H7 (cell line): ENCODE measurements around the gene USP2. TPM values are rescaled to one million over a fixed set of nuclear protein-coding genes. Genes with fewer than 3 reads are reported as not detected.

ENCODE experiments used
- DNase-seq: peaks from one replicate; pipeline ENCODE4 v3.0.0; 2012
- H3K27me3 ChIP-seq: 2 replicates; pipeline ENCODE4 v1.6.0; 2011; ENCODE audit warnings: mild to moderate bottlenecking, low read length; ENCODE audit not compliant: control insufficient read depth, insufficient read depth
- H3K36me3 ChIP-seq: replicated peaks from 2 replicates; pipeline ENCODE4 v1.5.1; 2011; ENCODE audit warnings: low read length; ENCODE audit not compliant: control insufficient read depth, insufficient read depth
- H3K4me3 ChIP-seq: 2 replicates; pipeline ENCODE4 v1.5.1; 2011; ENCODE audit warnings: low read depth, mild to moderate bottlenecking, control low read depth, low read length, moderate library complexity; ENCODE audit not compliant: insufficient read depth
- total RNA-seq: library from RNA; depleted of rRNA; stranded (reverse); fragments of >200 nt; shearing (Covaris generic); gene quantifications from 2 replicates; pipeline ENCODE4 v1.2.3, GENCODE V29; 2014

USP2 gene
- total RNA-seq, 1 experiment from 2014 or later: 2.8 TPM

DNA sequence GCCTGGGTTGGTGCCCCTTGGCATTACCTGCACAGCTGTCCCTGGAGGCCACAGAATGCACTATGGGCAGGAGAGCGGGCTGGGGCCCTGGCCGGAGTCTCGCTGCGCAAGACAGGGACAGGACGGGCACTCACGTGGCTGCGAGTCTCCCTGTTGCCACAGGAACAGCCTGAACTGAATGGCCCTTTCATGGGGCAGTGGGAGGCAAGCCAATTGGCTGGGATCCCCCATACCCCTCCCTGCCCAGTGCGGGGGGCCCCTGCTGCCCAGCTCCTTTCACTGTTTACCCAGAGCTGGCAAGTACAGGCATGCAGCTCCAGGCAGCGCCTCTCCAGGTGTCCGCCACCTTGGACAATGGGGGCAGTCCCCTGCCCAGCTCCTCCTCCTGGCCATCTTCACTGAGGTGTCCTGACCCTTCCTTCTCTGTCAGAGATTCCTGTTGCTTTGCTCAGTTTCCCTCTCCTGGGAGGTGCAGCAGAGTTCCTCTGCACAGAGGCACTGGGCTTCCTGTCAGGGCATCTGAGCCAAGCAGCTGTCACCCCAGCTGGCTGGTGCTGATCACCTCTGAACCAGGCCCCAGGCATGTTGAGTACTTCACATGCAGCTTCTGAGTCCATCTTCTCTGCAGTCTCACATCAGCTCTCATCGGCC lies 5.2 kb downstream of the USP2 start:
- Histone ChIP-seq H3K4me3 (no peak overlapping the region), H3K27me3 (peaks cover 16% of the 10 kb centered on the region), H3K36me3 (no peaks in the 10 kb centered on the region)
- peak; percentile 59 for DNase-seq

DNA sequence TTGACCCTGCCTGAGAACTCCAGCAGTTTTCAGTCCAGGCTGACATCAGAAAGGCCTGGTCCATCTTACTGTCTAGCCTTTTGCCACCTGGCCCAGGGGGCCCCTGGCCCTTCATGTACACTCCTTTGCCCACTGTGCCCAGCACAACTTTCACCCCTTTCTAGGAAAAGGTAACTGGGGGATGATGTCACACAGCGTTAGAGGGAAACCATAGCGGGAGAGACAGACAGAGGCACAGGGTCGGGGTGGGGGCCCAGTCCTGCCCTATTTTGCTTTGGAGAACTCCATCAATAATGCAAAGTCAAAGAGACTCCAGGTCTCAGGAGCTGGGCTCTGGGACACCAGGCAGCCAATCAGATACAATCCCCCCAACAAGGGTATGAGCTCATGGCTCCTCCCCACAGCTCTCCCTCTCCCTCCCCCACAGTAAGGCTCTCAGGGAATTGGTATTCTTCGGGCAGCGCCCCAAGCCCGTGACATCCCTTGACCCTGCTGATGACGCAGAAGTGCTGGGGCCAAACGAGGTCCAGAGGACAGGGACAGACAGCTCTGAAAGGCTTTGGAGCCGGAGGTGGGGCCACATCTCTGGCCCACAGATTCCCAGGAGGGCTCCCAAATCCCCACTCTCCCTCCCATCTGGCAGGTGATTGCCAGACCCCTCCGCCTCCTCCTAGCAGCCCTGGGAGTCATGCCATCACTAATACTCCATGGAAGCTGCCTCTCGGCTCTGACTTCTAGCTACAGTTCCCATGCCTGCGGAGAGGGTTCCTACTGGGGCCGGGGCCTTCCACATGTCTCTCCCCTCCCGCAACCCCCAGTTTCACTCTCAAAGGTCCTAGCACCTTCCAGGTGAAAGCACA lies 5.9 kb downstream of the USP2 start:
- peak; percentile 74 for DNase-seq
- Histone ChIP-seq H3K36me3 (no peaks in the 10 kb centered on the region), H3K27me3 (peaks cover 8% of the 10 kb centered on the region), H3K4me3 (no peak overlapping the region)

DNA sequence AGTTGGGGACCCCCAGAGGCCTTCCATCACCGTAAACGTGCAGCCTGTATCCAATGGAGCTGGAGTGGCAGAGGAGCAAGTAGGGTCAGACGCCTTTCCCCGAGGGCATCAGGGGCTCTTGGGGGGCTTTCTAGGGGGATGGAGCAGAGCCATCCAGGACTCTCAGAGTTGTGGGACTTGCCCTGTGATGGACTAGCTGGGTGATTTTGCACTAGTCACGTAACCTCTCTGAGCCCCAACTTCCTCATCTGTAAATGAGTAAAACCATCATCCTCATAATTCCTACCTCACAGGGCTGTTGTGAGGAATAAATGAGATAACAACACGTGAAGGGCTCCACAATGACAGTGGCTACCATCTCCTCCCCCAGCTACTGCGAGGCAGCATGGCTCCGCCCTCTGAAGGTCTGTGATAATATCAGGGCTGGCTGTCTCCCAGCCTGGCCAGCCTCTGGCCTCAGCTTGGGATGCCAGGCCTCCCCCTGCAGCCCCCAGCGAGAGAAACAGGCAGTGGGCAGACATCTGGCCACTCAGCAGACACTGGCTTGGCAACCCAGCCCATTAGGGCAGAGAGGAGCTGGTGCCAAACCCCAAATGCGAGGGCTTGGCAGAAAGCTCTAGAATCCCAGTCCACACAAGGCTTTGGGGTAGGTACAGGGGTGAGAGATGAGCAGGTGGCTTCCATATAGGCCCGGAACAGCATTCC lies 6.7 kb downstream of the USP2 start:
- H3K27me3 ChIP-seq: peaks cover 2% of the 10 kb centered on the region; the same call in 1 of the 2 replicates
- H3K4me3 ChIP-seq: no peak overlapping the region
- no peaks in the 10 kb centered on the region for H3K36me3 ChIP-seq
- peak; percentile 28 for DNase-seq

- peak; percentile 90 for DNase-seq
- Histone ChIP-seq H3K27me3 (no peaks in the 10 kb centered on the region), H3K4me3 (no peak overlapping the region), H3K36me3 (no peaks in the 10 kb centered on the region)
Observed at GRCh38 chr11:119373921-119374631, 7.4 kb downstream of the USP2 start.

DNA sequence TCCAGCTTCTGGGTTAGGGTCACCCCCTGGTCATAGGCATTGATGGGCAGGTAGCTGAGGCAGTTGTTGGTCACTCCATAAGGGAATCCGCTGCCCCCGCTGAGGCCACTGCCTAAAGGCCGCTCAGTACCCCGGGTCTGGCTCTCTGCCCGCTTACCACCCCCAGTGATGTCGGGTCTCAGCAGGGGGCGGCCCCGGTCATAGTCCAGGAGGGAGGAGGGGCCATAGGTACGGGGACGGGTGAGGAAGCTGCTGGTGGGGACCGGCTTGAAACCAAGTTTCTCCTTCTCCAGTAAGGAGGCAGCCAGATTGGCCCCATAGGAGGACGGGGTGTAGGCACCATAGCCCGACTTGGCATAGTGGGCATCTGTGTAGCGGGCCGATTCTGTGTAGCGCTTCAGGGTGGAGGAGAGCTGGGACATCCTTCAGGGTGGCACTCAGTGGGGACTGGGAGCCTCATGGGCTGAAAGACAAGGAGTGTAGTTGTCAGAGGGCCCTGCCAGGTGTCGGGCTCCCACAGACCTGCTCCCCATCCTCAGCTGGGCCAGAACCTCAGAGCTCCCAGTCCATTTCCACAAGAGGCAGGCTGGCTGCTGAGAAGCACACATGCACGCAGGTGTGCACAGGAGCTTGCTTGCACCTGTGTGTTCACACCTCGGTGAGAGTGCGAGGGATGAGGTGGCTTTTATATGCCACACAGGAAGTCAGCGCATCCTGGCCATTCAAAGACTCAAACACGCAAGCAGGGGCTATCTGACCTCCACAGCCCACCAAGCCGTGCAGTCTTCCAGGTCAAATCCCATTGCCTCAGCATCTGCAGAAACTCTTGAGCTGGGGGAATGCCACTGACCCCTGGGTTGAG lies 8.2 kb downstream of the USP2 start:
- H3K36me3 ChIP-seq: no peaks in the 10 kb centered on the region
- no peak for DNase-seq
- H3K4me3 ChIP-seq: no peak overlapping the region
- H3K27me3 ChIP-seq: no peaks in the 10 kb centered on the region

DNA sequence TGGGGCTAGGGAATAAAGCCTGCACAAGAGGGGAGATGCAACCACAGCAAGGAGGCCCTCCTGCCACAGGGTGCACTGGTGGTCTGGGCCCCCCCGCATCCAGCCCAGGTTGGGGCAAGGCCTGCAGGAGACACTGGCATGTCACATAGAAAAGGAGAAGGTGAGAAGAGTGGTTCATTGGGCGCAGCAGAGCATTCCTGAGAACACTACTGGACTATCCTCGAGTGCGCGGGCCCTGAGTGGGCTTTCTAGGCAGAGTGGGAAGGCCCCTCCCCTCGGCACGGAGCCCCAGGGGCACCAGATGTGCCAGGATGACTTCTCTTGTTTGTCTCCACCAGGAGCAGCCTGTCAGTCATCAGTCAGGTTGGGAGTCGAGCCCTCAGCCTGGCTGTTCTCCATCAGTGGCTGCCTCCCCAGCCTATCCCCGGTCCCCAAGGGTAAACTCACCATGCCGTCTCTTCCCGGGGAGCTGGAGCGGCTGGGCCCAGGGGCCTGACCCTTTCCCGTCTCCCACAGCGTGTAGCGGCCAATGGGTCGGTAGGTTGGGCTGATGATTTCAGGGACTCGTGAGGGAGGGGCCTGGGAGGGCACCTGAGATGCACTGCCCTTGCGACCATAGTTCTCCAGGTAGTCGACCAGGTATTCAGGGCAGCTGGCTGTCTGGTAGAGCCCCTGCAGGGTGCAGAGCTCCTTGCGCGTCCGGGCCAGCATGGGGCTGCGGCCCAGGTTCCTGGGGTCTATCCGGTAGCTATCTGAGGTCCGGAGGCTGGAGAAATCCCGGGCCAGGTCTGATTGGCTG lies 9.0 kb downstream of the USP2 start:
- H3K4me3 ChIP-seq: no peak overlapping the region
- no peak for DNase-seq
- H3K36me3 ChIP-seq: no peaks in the 10 kb centered on the region
- 0 out of 2 replicates have a peak, but pooled peaks cover 1% of the 10 kb centered on the region for H3K27me3 ChIP-seq

DNA sequence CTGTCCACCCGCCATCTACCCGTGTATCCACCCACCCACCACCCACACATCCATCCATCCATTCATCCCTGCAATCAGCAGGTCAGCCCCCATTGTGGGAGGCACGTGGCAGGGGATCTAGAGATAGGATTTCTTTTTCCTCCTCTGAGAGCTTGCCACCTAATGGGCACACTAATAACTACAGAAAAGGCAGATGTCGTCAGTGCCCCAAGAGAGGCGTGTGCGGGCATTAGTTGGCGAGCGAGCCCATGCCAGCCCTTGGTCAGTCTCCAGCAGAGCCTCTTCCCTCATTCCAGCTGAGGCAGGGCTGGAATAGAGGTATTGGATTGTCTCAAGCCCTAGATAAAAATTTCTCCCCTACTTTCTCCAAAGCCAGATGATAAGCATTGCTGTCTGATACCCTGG lies 9.7 kb downstream of the USP2 start:
- Histone ChIP-seq H3K4me3 (no peak overlapping the region), H3K27me3 (0 out of 2 replicates have a peak, but pooled peaks cover 1% of the 10 kb centered on the region), H3K36me3 (no peaks in the 10 kb centered on the region)
- no peak for DNase-seq

DNA sequence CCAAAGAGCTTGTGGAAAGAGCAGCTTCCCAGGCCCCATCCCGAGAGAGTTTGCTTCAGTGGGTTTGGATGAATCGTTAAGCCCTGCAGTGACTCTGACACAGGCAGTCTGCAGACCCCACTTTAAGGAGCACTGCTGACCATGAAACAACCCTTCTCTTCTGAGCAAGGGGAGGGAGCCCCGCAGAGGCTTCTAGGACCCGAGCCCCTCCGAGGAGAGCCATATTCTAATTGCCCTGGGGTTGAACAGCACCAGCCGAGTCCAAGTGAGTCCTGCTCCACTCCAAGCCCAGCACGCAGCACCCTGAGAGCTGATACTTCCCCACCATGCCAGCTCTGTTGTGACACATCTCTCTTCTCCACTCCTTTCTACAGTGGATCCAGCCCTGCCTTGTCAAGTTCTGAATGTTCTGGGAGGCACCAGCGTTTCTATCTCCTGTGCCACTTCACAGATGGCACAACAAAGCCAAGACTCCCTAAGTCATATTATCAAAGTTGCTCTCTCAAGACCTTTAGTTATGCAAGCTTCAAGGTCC lies 10.4 kb downstream of the USP2 start:
- DNase-seq: no peak
- Histone ChIP-seq H3K27me3 (0 out of 2 replicates have a peak, but pooled peaks cover 1% of the 10 kb centered on the region), H3K36me3 (no peaks in the 10 kb centered on the region), H3K4me3 (no peak overlapping the region)

DNA sequence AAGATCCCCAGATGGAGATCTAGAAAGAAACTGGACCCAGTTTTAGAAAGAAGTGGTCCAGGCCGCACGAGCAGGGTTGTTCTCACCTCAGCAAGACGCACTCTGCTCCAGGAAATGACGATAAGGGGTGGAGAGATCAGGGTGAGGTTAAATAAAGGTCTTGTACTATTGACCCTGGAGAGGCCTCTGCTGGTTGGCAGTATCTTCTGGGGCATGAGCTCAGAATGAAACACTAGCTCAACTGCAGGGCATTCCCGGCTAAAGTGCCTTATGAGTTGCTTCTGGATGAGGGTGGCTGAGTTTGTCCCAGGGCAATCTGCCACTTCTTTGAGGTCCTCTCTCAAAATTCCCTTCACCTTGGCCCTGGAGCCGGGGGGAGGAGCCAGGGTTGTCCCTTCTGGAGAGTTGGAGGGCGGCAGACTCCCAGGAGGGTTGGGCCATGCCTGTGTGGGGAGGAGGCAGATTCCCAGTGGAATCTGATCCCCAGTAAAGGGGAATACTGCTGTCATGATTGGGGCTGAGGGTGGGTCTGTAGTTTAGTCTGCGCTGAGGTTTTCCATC lies 10.9 kb downstream of the USP2 start:
- no peaks in the 10 kb centered on the region for H3K36me3 ChIP-seq
- 0 out of 2 replicates have a peak, but pooled peaks cover 2% of the 10 kb centered on the region for H3K27me3 ChIP-seq
- peak; percentile 28 for DNase-seq
- no peak overlapping the region for H3K4me3 ChIP-seq

DNA sequence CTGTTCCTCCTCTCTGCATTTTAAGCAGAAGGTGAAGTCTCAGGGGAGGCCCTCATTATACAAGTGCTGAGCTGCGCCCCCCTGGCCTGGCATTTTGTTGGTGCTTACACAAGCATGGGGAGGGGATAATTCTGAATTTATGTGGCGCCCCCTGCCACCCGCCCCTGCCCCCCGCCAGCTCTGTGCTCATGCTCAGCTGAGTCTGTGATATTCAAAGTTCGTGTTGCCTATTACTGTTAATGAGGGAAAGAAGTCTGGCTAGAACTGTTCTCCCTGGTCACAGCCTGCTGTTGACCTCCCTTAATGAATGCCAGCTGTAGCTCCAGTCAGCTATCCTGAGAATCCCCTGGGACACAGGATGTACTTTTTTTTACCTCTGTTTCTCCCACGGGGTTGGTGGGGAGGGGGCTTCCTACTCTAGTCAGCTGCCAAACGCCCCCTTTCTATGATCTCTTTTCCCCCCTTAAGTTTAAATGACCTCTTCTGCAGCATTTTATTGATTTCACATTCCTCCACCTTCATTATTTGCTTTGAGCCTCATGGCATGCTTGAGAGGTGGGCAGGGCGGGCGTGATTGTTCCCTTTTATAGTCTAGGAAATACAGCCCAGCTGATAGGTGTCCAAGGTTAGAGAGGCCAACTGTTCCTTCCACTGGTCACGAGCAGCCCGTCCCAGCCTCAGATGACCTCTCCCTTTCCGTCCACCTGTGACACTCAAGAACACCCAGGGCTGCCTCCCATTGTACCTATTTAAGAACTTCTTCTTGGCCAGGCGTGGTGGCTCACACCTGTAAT lies 12.2 kb downstream of the USP2 start:
- no peak overlapping the region for H3K4me3 ChIP-seq
- H3K27me3 ChIP-seq: peaks cover 14% of the 10 kb centered on the region
- H3K36me3 ChIP-seq: no peaks in the 10 kb centered on the region
- no peak for DNase-seq

DNA sequence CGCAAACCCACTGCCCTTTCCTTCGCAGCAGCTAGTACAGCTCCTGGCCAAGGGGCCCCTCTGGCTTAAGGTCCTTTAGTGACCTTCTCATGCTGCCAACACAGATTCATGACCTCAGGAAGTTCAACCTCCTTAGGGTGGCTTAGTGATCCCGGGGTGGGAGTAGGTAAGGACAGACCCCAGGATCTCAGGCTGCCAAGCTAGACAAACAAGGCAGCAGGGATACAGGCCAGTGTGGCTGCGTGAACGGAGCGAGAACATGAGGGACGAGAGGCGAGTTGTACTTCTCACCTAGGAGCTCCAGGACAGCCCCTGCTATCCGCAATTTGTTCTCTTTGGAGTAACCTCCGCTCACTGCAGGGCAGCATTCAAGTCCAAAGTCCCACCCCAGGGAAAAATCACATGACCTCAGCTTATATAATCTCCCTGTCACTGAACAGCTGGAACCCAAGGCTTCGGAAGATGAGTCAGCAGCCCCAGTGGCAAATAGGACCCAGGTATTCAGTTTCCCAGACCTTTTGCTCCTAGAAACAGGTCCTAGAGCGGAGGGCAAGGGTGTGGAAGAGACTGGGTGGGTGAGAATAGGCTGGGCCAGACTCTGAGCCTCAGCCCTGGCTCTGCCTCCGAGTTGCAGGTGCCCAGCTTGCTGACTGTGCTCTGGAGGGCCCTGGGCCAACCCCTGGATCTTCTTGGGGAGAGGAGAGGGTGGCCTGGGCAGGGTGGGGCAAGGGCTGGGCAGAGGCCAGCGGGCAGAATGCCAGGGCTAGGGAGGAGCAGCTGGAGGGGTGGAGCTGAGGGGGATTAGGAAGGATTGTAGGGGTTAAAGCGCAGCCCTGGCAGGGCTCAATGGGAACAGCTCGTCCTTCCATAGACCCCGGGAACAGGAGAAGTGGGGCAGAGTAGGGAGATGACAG lies 13.1 kb downstream of the USP2 start:
- Histone ChIP-seq H3K27me3 (peaks cover 21% of the 10 kb centered on the region), H3K36me3 (no peaks in the 10 kb centered on the region), H3K4me3 (no peak overlapping the region)
- DNase-seq: no peak
